HTR-8/SVneo (cell line): Measurements from ENCODE around the gene NOTO.
A peak's percentile ranks its signal among the peaks of the same experiment; 100 is the strongest.

ENCODE experiments used
- DNase-seq: peaks from one replicate; pipeline ENCODE4 v3.0.0; 2011; ENCODE audit warnings: low spot score, mixed read lengths; ENCODE audit not compliant: insufficient read length
- FAIRE-seq: peaks from 2 replicates; lab custom pipeline; 2011; peaks lifted over from hg19 to GRCh38; lab: Jason Lieb, UNC

The NOTO gene

GRCh38 chr2:73255007-73255644 lies 52.8 kb downstream of the NOTO start:
- no peak for DNase-seq
- no peak for FAIRE-seq

DNA sequence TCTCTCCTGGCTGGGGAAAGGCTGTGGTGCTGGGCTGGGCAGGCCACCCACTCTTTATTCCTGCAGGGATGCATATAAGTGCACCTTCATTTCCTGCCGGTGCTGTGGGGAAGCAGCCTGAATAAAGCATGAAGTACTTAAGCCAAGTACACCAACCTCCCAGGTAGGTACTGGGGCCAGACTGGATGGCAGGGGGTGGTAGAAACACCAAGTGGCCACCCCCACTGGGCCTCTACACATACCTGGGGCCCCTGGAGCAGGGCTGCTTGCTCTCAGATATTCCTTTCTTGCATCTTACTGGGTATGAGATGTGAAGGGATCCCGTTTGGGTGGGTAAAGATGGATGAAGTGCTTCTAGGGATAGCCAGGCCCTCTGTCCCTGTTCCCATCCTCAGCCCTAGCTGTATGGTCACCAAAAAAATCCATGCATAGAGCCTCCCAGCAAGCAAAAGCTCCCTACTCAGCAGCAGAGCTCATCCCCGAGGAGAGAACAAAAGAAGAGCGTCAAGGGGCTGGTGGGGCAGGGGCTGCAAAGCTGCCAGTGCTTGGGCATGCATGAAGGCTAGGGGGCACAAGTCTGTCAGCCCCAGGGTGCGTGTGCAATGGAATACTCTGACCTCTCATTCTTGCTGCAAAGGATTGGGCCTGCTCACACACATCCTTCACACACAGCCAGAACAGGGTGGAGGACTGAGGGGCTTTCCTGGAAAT lies 53.7 kb downstream of the NOTO start:
- DNase-seq (no peak), FAIRE-seq (no peak)

- FAIRE-seq: no peak
- no peak for DNase-seq
These were observed 54.2 kb downstream of the NOTO start for GRCh38 chr2:73256618-73256922.

DNA sequence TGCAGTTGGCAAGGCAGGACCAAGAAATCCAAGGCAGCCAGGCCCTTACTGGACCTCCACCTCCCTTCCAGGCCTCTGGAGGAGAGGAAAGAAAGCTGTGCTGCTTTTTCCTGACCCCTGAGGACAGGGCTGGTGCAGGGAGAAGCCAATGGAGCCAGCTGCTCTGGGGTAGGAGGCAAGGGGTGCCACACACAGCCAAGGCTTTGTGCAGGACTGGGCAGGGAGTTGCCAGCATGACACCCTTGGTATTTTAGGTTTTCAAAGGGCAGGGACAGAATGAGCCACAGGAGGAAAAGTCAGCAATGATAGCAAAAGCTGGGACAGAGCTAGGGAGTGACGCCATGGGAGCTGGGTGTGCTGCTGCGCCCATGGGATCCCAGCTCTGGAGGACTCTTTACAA lies 54.6 kb downstream of the NOTO start:
- FAIRE-seq (no peak), DNase-seq (no peak)

DNA sequence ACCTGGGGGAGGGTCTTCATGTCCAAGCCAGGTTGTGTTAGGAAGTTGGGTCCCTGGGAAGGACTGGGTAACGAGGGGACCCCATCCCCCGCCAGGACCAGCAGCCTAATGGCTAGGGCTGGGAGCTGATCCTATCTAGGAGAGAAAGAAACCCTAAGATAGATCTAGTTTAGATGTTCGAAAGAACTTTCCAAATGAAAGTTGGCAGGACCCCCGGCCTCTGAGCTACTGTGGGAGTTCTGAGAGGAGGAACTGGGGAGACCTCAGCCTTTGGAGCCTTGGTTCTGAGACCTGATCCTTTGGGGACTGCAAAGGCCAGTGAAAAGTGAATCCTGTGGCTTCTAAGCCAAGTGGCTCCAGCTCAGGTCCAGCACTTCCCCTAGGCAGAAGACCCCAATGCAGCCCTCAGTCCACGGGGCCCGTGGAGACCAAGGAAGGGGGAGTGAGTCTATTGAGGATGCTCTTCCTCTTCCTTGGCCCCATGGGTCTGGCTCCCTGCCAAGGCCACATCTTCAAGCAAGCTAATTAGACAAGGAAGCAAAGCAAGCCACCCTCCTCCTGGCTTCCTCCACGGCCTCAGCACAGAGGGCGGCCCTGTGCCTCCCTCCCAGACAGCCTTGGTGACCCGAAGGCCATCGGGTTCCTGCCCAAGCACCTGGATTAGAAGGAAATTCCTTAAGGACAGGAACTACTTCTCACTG lies 55.2 kb downstream of the NOTO start:
- FAIRE-seq: no peak

GRCh38 chr2:73258186-73258912 lies 56.0 kb downstream of the NOTO start:
- no peak for FAIRE-seq
- DNase-seq: no peak

More for the DNA sequence above, 55.2 kb downstream of the NOTO start:
- DNase-seq: no peak

DNA sequence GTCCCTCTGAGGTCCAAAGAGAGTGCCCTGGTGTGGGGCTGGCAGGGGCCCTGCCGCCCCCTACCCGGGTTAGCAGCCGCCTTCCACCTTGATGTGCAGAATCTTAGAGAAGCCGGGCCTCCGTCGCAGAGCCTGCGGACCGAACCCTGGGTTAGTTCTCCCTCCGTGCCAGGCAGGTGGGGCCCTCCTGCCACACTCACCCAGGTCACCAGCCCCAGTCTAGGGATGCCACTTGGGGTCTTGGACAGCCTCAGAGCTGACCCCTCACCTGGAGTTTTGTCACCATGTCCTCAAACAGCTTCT lies 56.5 kb downstream of the NOTO start:
- DNase-seq: no peak
- FAIRE-seq: no peak

DNA sequence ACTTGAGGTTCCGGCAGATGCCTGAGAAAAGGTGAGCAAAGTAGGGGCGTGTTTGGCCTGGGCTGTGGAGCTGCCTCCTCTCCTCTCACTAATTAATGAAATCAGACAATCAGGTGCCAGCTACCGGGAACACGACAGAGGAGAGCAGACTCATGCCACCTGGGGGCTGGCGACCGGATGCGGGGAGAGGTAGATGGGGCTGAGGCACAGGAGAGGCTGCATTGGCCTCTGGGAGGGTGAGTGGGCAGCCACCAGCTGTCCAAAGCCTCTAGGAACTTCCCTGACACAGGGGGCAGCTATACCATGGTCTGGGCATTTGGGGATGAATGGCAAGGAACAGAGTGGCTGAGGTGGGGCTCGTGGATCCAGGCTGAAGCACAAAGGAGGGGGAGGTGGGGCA lies 56.9 kb downstream of the NOTO start:
- no peak for FAIRE-seq
- no peak for DNase-seq

GRCh38 chr2:73259704-73260337 lies 57.4 kb downstream of the NOTO start:
- DNase-seq (no peak), FAIRE-seq (peak; percentile 28)

GRCh38 chr2:73260338-73260984 lies 58.1 kb downstream of the NOTO start:
- FAIRE-seq (peak; percentile 13), DNase-seq (peak; percentile 78)
